Trophoblast cell (in vitro differentiated cells and primary cell): ENCODE results near the gene PTGFRN. TPM values are rescaled to one million over a fixed set of nuclear protein-coding genes. Genes with fewer than 3 reads are reported as not detected.
"Not testable (repeated sequence)": the region's sequence is repeated elsewhere in the genome, so short reads cannot be mapped to it uniquely, and the experiment has no call there.

Source experiments
- DNase-seq, 2 donors: peaks; one replicate each; pipeline ENCODE4 v3.0.0-alpha.2; 2016
- H2AFZ ChIP-seq: 2 replicates; pipeline ENCODE4 v1.6.1; 2013; ENCODE audit warnings: low read length, moderate library complexity, mild to moderate bottlenecking; ENCODE audit not compliant: insufficient read depth, poor library complexity
- H2AK5ac ChIP-seq: 2 replicates; pipeline ENCODE4 v1.6.1; 2013; ENCODE audit warnings: mild to moderate bottlenecking, low read length
- H2BK120ac ChIP-seq: 2 replicates; pipeline ENCODE4 v1.6.1; 2013; ENCODE audit warnings: low read length, mild to moderate bottlenecking, moderate library complexity; ENCODE audit not compliant: insufficient read depth, poor library complexity
- H2BK12ac ChIP-seq: 2 replicates; pipeline ENCODE4 v1.6.1; 2013; ENCODE audit warnings: mild to moderate bottlenecking, low read length, moderate library complexity
- H2BK5ac ChIP-seq: 2 replicates; pipeline ENCODE4 v1.6.1; 2013; ENCODE audit warnings: low read length, low read depth, moderate library complexity, mild to moderate bottlenecking; ENCODE audit not compliant: poor library complexity
- H3K14ac ChIP-seq: 2 replicates; pipeline ENCODE4 v1.6.1; 2013; ENCODE audit warnings: mild to moderate bottlenecking, low read length
- H3K18ac ChIP-seq: 2 replicates; pipeline ENCODE4 v1.6.1; 2013; ENCODE audit warnings: mild to moderate bottlenecking, low read length
- H3K23ac ChIP-seq: 2 replicates; pipeline ENCODE4 v1.6.1; 2013; ENCODE audit warnings: low read length
- H3K27ac ChIP-seq: 2 replicates; pipeline ENCODE4 v1.5.1; 2013; ENCODE audit warnings: low read depth, mild to moderate bottlenecking, inconsistent platforms, low read length, moderate library complexity
- H3K27me3 ChIP-seq: 2 replicates; pipeline ENCODE4 v1.6.1; 2013; ENCODE audit warnings: inconsistent platforms, mild to moderate bottlenecking, low read length, moderate library complexity; ENCODE audit not compliant: insufficient read depth
- H3K36me3 ChIP-seq, 2 experiments: 1 replicate in 1 of 2; 2 replicates in 1 of 2; pipeline ENCODE4 v1.6.1; 2013; ENCODE audit warnings: low read length in 2 of 2, mild to moderate bottlenecking in 2 of 2, moderate library complexity in 1 of 2; ENCODE audit not compliant: insufficient read depth in 2 of 2, control insufficient read depth in 1 of 2
- H3K4ac ChIP-seq: 2 replicates; pipeline ENCODE4 v1.6.1; 2013; ENCODE audit warnings: low read depth, mild to moderate bottlenecking, low read length, moderate library complexity
- H3K4me1 ChIP-seq, 2 experiments: 1 replicate in 1 of 2; 2 replicates in 1 of 2; pipeline ENCODE4 v1.6.1; 2013; ENCODE audit warnings: low read length in 2 of 2, mild to moderate bottlenecking in 2 of 2, moderate library complexity in 1 of 2; ENCODE audit not compliant: insufficient read depth in 2 of 2, control insufficient read depth in 1 of 2
- H3K4me2 ChIP-seq: 2 replicates; pipeline ENCODE4 v1.6.1; 2013; ENCODE audit warnings: inconsistent platforms, mild to moderate bottlenecking, low read length, moderate library complexity
- H3K4me3 ChIP-seq: 2 replicates; pipeline ENCODE4 v1.5.1; 2013; ENCODE audit warnings: mild to moderate bottlenecking, low read depth, low read length, inconsistent platforms
- H3K79me1 ChIP-seq: one replicate; pipeline ENCODE4 v1.6.1; 2013; ENCODE audit warnings: low read length
- H3K79me2 ChIP-seq: 2 replicates; pipeline ENCODE4 v1.6.1; 2013; ENCODE audit warnings: low read length, mild to moderate bottlenecking; ENCODE audit not compliant: control insufficient read depth, insufficient read depth, poor library complexity
- H3K9ac ChIP-seq: 2 replicates; pipeline ENCODE4 v1.6.1; 2013; ENCODE audit warnings: mild to moderate bottlenecking, low read length
- H3K9me3 ChIP-seq: 2 replicates; pipeline ENCODE4 v1.6.1; 2013; ENCODE audit warnings: low read depth, mild to moderate bottlenecking, control low read depth, inconsistent platforms, low read length; ENCODE audit not compliant: insufficient read depth
- H4K12ac ChIP-seq: 2 replicates; pipeline ENCODE4 v1.6.1; 2013; ENCODE audit warnings: low read depth, mild to moderate bottlenecking, low read length, moderate library complexity
- H4K8ac ChIP-seq: 2 replicates; pipeline ENCODE4 v1.6.1; 2013; ENCODE audit warnings: low read depth, mild to moderate bottlenecking, low read length, moderate library complexity
- H4K91ac ChIP-seq: one replicate; pipeline ENCODE4 v1.6.1; 2013; ENCODE audit warnings: low read depth, mild to moderate bottlenecking, low read length, moderate library complexity
- WGBS: extraction: QIAGEN DNeasy Blood & Tissue Kit; methylation state at CpG from one replicate; pipeline ENCODE4 v1.1.7; 2013; ENCODE audit warnings: missing lambda C conversion rate; ENCODE audit not compliant: insufficient read length, insufficient coverage; ENCODE audit errors: extremely low coverage; 5-methylcytosine and 5-hydroxymethylcytosine counted together
- polyA plus RNA-seq: library from polyadenylated mRNA; stranded (reverse); fragments of 200-250 nt; gene quantifications from 2 replicates; pipeline ENCODE4 v1.2.3, GENCODE V29; 2013

PTGFRN gene
- 83.0 and 85.0 TPM in 2 replicates for polyA plus RNA-seq

DNA sequence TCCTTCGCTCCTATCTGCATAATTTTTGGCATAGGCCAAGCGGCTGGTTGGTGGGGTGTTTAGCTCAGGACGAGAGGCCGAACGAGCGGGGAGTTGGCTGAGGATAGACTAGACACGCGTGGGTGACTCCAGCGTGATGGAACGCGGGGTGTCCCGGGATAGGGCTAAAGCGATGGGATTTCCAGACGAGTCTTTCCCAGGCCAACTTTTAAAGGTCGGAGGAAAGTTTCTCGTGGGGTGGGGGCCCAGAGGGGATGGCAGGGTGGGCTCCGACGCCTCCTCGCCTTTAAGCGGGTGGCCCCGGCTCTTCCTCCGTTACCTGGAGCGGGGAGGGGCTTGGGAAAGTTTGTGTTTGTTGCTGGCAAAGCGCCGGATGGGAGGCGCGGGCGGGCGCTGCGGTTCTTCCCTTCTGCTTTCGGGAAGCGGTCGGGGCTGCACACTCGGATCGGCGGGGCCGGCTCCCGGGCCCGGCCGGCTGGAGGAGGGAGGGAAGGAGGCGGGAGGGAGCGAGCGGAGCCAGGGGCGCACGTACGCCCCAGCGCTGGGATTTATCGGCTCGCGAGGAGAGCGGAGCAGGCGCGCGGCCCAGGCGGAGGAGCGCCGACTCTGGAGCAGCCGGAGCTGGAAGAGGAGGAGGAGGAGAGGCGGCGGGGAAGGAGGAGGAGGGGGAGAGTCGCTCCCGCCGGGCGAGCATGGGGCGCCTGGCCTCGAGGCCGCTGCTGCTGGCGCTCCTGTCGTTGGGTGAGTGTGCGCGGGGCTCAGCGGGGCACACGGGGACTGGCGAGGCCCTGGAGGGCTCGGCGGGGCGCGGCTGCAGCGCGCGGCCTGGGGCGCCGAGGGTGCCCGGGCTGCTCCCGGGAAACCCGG lies at the start of gene PTGFRN:
TSS of gene PTGFRN (plus strand) at position 405 of the 867 bp plus-strand sequence. CDS start at position 693, 288 bp downstream.
- DNase-seq, result peak; percentile 14 to 61
- H3K4ac ChIP-seq, result peak within 1 kb of the TSS; percentile 91
- peak within 1 kb of the TSS; percentile 94 for H4K8ac ChIP-seq
- peak within 1 kb of the TSS; percentile 92 for H3K4me2 ChIP-seq
- peak within 1 kb of the TSS; percentile 88 for H2BK12ac ChIP-seq
- H4K91ac ChIP-seq, result peak within 1 kb of the TSS; percentile 84
- no peaks in the 10 kb centered on the region for H3K9me3 ChIP-seq
- peak within 1 kb of the TSS; percentile 95 for H3K27ac ChIP-seq
- peaks cover 20% of the 10 kb centered on the region for H3K79me1 ChIP-seq
- H3K18ac ChIP-seq, result peak within 1 kb of the TSS; percentile 97
- H2BK5ac ChIP-seq, result peak within 1 kb of the TSS; percentile 85
- H3K23ac ChIP-seq, result peak within 1 kb of the TSS; percentile 77
- H3K27me3 ChIP-seq, result no peaks in the 10 kb centered on the region
- no CpG with 5 or more reads among the region's 86 CpGs for WGBS
- peaks cover 26 to 28% of the 10 kb centered on the region in 2 experiments for H3K4me1 ChIP-seq
- H2AFZ ChIP-seq, result peak within 1 kb of the TSS; percentile 79
- peak within 1 kb of the TSS; percentile 87 for H2BK120ac ChIP-seq
- H3K4me3 ChIP-seq, result peak within 1 kb of the TSS; percentile 84
- peak within 1 kb of the TSS; percentile 83 for H3K14ac ChIP-seq
- H3K79me2 ChIP-seq, result peaks cover 15% of the 10 kb centered on the region
- peak within 1 kb of the TSS; percentile 76 for H2AK5ac ChIP-seq
- peak within 1 kb of the TSS; percentile 96 for H4K12ac ChIP-seq
- H3K9ac ChIP-seq, result peak within 1 kb of the TSS; percentile 52
- H3K36me3 ChIP-seq, result no peaks in the 10 kb centered on the region

DNA sequence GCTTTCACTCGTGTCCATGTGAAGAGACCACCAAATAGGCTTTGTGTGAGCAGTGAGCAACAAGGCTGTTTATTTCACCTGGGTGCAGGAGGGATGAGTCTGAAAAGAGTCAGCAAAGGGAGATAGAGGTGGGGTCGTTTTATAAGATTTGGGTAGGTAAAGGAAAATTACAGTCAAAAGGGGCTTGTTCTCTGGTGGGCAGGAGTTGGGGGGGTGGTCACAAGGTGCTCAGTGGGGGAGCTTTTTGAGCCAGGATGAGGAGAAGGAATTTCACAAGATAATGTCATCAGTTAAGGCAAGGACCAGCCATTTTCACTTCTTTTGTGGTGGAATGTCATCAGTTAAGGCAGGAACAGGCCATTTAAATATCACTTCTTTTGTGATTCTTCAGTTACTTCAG lies 49.5 kb upstream of the PTGFRN start:
- H2BK12ac ChIP-seq, result peak overlapping the region; percentile 69
- H3K36me3 ChIP-seq, H3K18ac ChIP-seq, H3K27ac ChIP-seq, H3K9ac ChIP-seq, H3K27me3 ChIP-seq, H2AFZ ChIP-seq, H2AK5ac ChIP-seq, H3K9me3 ChIP-seq, H4K12ac ChIP-seq, DNase-seq, H3K4ac ChIP-seq, H3K4me3 ChIP-seq, H4K8ac ChIP-seq, H3K79me2 ChIP-seq, H3K4me2 ChIP-seq, H3K23ac ChIP-seq: not testable (repeated sequence)
- H2BK5ac ChIP-seq, result peak overlapping the region; percentile 10
- peaks cover 14 to 15% of the 10 kb centered on the region in 2 experiments for H3K4me1 ChIP-seq
- no CpG with 5 or more reads among the region's 2 CpGs for WGBS
- H3K14ac ChIP-seq, result peak overlapping the region; percentile 8
- H4K91ac ChIP-seq, result peak overlapping the region; percentile 81
- H3K79me1 ChIP-seq, result peaks cover 28% of the 10 kb centered on the region
- peak overlapping the region; percentile 25 for H2BK120ac ChIP-seq

DNA sequence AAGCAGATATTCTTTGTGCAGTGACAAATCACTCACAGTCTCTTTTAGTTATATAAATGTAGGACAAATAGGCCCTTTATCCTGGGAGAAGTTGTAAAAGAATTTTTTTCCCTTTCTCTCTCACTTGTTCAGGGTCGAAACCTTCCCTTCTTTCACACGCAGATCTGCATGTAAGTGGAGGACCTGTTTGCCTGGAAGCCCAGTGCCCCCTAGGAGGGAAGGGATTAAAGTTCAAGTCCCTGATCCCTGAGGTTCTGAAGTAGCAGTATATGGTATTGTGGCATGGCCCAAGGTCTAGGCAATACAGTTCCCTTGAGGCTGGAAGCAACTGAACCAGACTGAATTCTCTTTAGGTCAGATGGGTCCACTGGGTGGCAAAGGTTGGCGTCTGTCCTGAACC lies 48.6 kb upstream of the PTGFRN start:
- WGBS, result no CpG with 5 or more reads among the region's 3 CpGs
- Histone ChIP-seq H3K4me2 (no peak overlapping the region), H3K14ac (no peak overlapping the region), H3K23ac (no peak overlapping the region), H2AFZ (no peak overlapping the region), H4K91ac (no peak overlapping the region), H3K9ac (no peak overlapping the region), H3K4ac (no peak overlapping the region), H2BK120ac (peak overlapping the region; percentile 9), H3K4me3 (no peak overlapping the region), H3K18ac (no peak overlapping the region), H3K79me1 (peaks cover 23% of the 10 kb centered on the region), H2BK12ac (peak overlapping the region; percentile 43), H3K79me2 (no peaks in the 10 kb centered on the region), H4K8ac (no peak overlapping the region), H3K27me3 (no peaks in the 10 kb centered on the region), H3K9me3 (no peaks in the 10 kb centered on the region), H3K4me1 (peaks cover 7% of the 10 kb centered on the region in 2 experiments), H2BK5ac (no peak overlapping the region), H4K12ac (no peak overlapping the region), H3K36me3 (no peaks in the 10 kb centered on the region), H2AK5ac (no peak overlapping the region), H3K27ac (no peak overlapping the region)
- no peak for DNase-seq

DNA sequence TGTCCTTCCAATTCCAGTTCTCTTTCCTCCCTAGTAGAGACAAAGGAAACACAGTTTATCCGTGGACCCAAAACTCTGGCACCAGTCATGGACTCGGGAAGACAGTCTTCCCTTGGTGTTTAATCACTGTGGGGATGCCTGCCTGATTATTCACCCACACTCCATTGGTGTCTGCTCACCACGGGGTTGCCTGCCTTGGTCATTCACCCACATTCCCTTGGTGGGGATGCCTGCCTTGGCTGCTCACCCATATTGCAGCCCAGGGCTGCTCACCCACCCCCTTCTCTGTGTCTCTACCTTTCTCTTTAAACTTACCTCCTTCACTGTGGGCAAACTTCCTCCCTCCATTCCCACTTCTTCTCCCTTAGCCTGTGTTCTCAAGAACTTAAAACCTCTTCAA lies 46.7 kb upstream of the PTGFRN start:
- not testable (repeated sequence) for DNase-seq, H3K79me2 ChIP-seq, H3K4ac ChIP-seq, H3K4me3 ChIP-seq, H3K18ac ChIP-seq, H3K14ac ChIP-seq, H3K27ac ChIP-seq, H2BK5ac ChIP-seq, H2AFZ ChIP-seq, H3K9ac ChIP-seq, H2AK5ac ChIP-seq, H2BK12ac ChIP-seq, H2BK120ac ChIP-seq, H3K23ac ChIP-seq, H4K91ac ChIP-seq, H3K9me3 ChIP-seq, H4K8ac ChIP-seq, H4K12ac ChIP-seq, H3K36me3 ChIP-seq, H3K27me3 ChIP-seq, H3K4me2 ChIP-seq, H3K4me1 ChIP-seq
- WGBS, result no CpG with 5 or more reads among the region's 3 CpGs
- H3K79me1 ChIP-seq, result peaks cover 11% of the 10 kb centered on the region
